ENCODE data around the gene RAB3C.

GRCh38 chr5:58868931-58869330, 286.1 kb downstream of the RAB3C start:
- no peak for TF ChIP-seq EZH2 (IDR thresholded peaks at IDR 0.05)
- TF ChIP-seq CTCF (IDR thresholded peaks at IDR 0.05) = no peak
- TF ChIP-seq EZH2phosphoT487 (IDR thresholded peaks at IDR 0.05) = no peak

Measured in neural progenitor cell (in vitro differentiated cells).